Measurements from ENCODE around the gene FAM234B. TPM values are rescaled to one million over a fixed set of nuclear protein-coding genes. Genes with fewer than 3 reads are reported as not detected.
A peak's percentile ranks its signal among the peaks of the same experiment; 100 is the strongest.

The FAM234B gene
- total RNA-seq, 4 donors from 2014 or later: 1.2 to 6.7 (median 5.0) TPM

- DNase-seq (ENCODE audit: extremely low spot score): no peak
- TF ChIP-seq POLR2AphosphoS5 (IDR thresholded peaks at IDR 0.05) (no peak), POLR2A (IDR thresholded peaks at IDR 0.05; ENCODE audit: low read depth) (no peak), EP300 (IDR thresholded peaks at IDR 0.05) (no peak)
- TF ChIP-seq, protein P1, sequence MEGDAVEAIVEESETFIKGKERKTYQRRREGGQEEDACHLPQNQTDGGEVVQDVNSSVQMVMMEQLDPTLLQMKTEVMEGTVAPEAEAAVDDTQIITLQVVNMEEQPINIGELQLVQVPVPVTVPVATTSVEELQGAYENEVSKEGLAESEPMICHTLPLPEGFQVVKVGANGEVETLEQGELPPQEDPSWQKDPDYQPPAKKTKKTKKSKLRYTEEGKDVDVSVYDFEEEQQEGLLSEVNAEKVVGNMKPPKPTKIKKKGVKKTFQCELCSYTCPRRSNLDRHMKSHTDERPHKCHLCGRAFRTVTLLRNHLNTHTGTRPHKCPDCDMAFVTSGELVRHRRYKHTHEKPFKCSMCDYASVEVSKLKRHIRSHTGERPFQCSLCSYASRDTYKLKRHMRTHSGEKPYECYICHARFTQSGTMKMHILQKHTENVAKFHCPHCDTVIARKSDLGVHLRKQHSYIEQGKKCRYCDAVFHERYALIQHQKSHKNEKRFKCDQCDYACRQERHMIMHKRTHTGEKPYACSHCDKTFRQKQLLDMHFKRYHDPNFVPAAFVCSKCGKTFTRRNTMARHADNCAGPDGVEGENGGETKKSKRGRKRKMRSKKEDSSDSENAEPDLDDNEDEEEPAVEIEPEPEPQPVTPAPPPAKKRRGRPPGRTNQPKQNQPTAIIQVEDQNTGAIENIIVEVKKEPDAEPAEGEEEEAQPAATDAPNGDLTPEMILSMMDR (IDR thresholded peaks at IDR 0.05): peak; percentile 30 to 48 (median 45)
- under 1% methylated on average over 24 of the region's 82 CpGs for WGBS
- H3K27me3 ChIP-seq: no peaks in the 10 kb centered on the region
- intact Hi-C loops (cut with DNase I): loop anchor here (2.0 to 5.0 kb wide), 2 partner anchors 44 to 96 kb away; partner anchors contain the start of gene FAM234B
- H3K9me3 ChIP-seq: no peaks in the 10 kb centered on the region
- H3K27ac ChIP-seq (replicated peaks in 1 of 4): peak overlapping the region; percentile 94 to 99 (median 97)
- peak overlapping the region; percentile 87 to 93 (median 88) for H3K4me3 ChIP-seq
- peaks cover 32 to 57% (median 49%) of the 10 kb centered on the region in 4 donors for H3K4me1 ChIP-seq
- H3K36me3 ChIP-seq: no peaks in the 10 kb centered on the region
These were observed 43.0 kb upstream of the FAM234B start for GRCh38 chr12:13000925-13001774.

GRCh38 chr12:13001775-13002040 lies 42.5 kb upstream of the FAM234B start:
- Histone ChIP-seq H3K9me3 (no peaks in the 10 kb centered on the region), H3K4me1 (peaks cover 28 to 52% (median 45%) of the 10 kb centered on the region in 4 donors), H3K27ac (replicated peaks in 1 of 4) (peak overlapping the region; percentile 94 to 99 (median 97)), H3K36me3 (no peaks in the 10 kb centered on the region), H3K4me3 (peak overlapping the region; percentile 87 to 93 (median 88)), H3K27me3 (no peaks in the 10 kb centered on the region)
- DNase-seq (ENCODE audit: extremely low spot score): no peak
- TF ChIP-seq EP300 (IDR thresholded peaks at IDR 0.05) (no peak), POLR2AphosphoS5 (IDR thresholded peaks at IDR 0.05) (no peak), POLR2A (IDR thresholded peaks at IDR 0.05; ENCODE audit: low read depth) (no peak)
- TF ChIP-seq, protein P1 (IDR thresholded peaks at IDR 0.05): no peak
- 47% methylated on average over 16 of the region's 16 CpGs for WGBS
- intact Hi-C loops (cut with DNase I): loop anchor here (2.0 to 5.0 kb wide), 2 partner anchors 43 to 96 kb away; partner anchors contain the start of gene FAM234B

GRCh38 chr12:13002301-13003097 lies 41.7 kb upstream of the FAM234B start:
- TF ChIP-seq POLR2AphosphoS5 (IDR thresholded peaks at IDR 0.05): no peak
- no peak for TF ChIP-seq POLR2A (IDR thresholded peaks at IDR 0.05; ENCODE audit: low read depth)
- no peak for TF ChIP-seq EP300 (IDR thresholded peaks at IDR 0.05)
- TF ChIP-seq, protein P1 (IDR thresholded peaks at IDR 0.05): no peak
- H3K4me3 ChIP-seq: peak overlapping the region in 2 of 4 donors; percentile 87 to 93
- H3K27me3 ChIP-seq: no peaks in the 10 kb centered on the region
- intact Hi-C loops (cut with DNase I): loop anchor here (5.0 kb wide), 1 partner anchor 95 kb away; no protein-coding TSS in a partner anchor
- no peak for DNase-seq (ENCODE audit: extremely low spot score)
- WGBS: 98% methylated on average over 10 of the region's 10 CpGs
- H3K4me1 ChIP-seq: peaks cover 21 to 44% (median 37%) of the 10 kb centered on the region in 4 donors
- H3K36me3 ChIP-seq: no peaks in the 10 kb centered on the region
- no peaks in the 10 kb centered on the region for H3K9me3 ChIP-seq
- H3K27ac ChIP-seq (replicated peaks in 1 of 4): no peak overlapping the region

DNA sequence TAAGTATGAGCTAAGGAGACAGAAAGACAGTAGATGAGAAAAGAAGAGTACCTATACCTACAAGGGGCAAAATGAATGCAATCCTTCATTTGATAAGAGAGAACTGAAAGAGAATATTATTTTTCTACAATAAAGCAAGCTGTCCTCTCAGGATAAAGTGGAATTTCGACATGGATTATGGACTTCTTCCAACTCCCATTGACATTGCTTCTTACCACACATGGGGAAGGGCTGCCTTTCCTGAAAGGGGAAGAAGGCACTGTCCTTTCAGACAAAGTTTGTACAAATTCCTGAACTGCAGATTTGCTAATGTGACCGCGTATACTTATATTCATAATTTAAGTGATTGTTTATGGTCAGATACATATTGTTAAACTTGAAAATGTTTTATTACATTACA lies 39.8 kb upstream of the FAM234B start:
- H3K27me3 ChIP-seq: no peaks in the 10 kb centered on the region
- H3K27ac ChIP-seq (replicated peaks in 1 of 4): no peak overlapping the region
- WGBS: 92% methylated on average over 3 of the region's 3 CpGs
- no peak for TF ChIP-seq EP300 (IDR thresholded peaks at IDR 0.05)
- no peak for TF ChIP-seq POLR2AphosphoS5 (IDR thresholded peaks at IDR 0.05)
- TF ChIP-seq, protein P1 (IDR thresholded peaks at IDR 0.05): no peak
- TF ChIP-seq POLR2A (IDR thresholded peaks at IDR 0.05; ENCODE audit: low read depth): no peak
- no peak overlapping the region for H3K4me3 ChIP-seq
- intact Hi-C loops (cut with DNase I): loop anchor here (5.0 kb wide), 1 partner anchor 93 kb away; no protein-coding TSS in a partner anchor
- no peak for DNase-seq (ENCODE audit: extremely low spot score)
- no peaks in the 10 kb centered on the region for H3K9me3 ChIP-seq
- H3K4me1 ChIP-seq: peaks cover 7 to 25% (median 18%) of the 10 kb centered on the region in 4 donors
- no peaks in the 10 kb centered on the region for H3K36me3 ChIP-seq

All from esophagus muscularis mucosa (tissue), 4 donors.